Measurements from ENCODE around the gene DEPP1. TPM values are rescaled to one million over a fixed set of nuclear protein-coding genes. Genes with fewer than 3 reads are reported as not detected.

Gene DEPP1
- total and polyA plus RNA-seq, 2 of the 13 experiments (the other 11 are each of a cell fraction or from before 2014, with no cell fraction given): 14.8 to 270 TPM

- peak; percentile 84 for TF ChIP-seq MED1 (CRISPR knock-in tag; IDR thresholded peaks at IDR 0.05)
- peak; percentile 73 for TF ChIP-seq ZC3H13 (CRISPR knock-in tag; IDR thresholded peaks at IDR 0.05)
- TF ChIP-seq ZZZ3 (CRISPR knock-in tag; IDR thresholded peaks at IDR 0.05; ENCODE audit: borderline replicate concordance): peak; percentile 57; the same call in 1 of the 2 replicates
- TF ChIP-seq NFYC (CRISPR knock-in tag; IDR thresholded peaks at IDR 0.05): peak; percentile 59
- peak in 1 of 2 experiments; percentile 36; a peak in 1 of 4 replicates for TF ChIP-seq KLF16 (CRISPR knock-in tag; IDR thresholded peaks at IDR 0.05)
- TF ChIP-seq CBX1 (IDR thresholded peaks at IDR 0.05; ENCODE audit: low read depth): peak; percentile 85
- TF ChIP-seq PAXIP1 (CRISPR knock-in tag; conservative IDR thresholded peaks at IDR 0.05): 0 out of 2 replicates have a peak, but pooled peaks have one; percentile 29
- 0 out of 2 replicates have a peak, but pooled peaks have one; percentile 14 for TF ChIP-seq ZNF335 (CRISPR knock-in tag; IDR thresholded peaks at IDR 0.05)
- TF ChIP-seq ZNF674 (CRISPR knock-in tag; IDR thresholded peaks at IDR 0.05; ENCODE audit: low read depth): no peak; the same call in 1 of the 2 replicates
- TF ChIP-seq CBX5 (CRISPR knock-in tag; IDR thresholded peaks at IDR 0.05; ENCODE audit: borderline replicate concordance): 0 out of 2 replicates have a peak, but pooled peaks have one; percentile 69
- peak; percentile 53; the same call in 1 of the 2 replicates for TF ChIP-seq ZNF543 (CRISPR knock-in tag; IDR thresholded peaks at IDR 0.05)
- no peak for TF ChIP-seq ZNF557 (CRISPR knock-in tag; IDR thresholded peaks at IDR 0.05)
- TF ChIP-seq KDM3A (CRISPR knock-in tag; IDR thresholded peaks at IDR 0.05; ENCODE audit: low read depth): no peak
- no peak for TF ChIP-seq CENPX (CRISPR knock-in tag; IDR thresholded peaks at IDR 0.05)
- no peak; the same call in 1 of the 2 replicates for TF ChIP-seq SIX1 (CRISPR knock-in tag; IDR thresholded peaks at IDR 0.05; ENCODE audit: borderline replicate concordance)
- TF ChIP-seq LCORL (IDR thresholded peaks at IDR 0.05): no peak
- TF ChIP-seq LCORL (CRISPR knock-in tag; IDR thresholded peaks at IDR 0.05): no peak
- peak; percentile 99; the same call in 1 of the 2 replicates for TF ChIP-seq FUBP1 (CRISPR knock-in tag; IDR thresholded peaks at IDR 0.05; ENCODE audit: borderline replicate concordance)
- TF ChIP-seq ZSCAN9 (CRISPR knock-in tag; IDR thresholded peaks at IDR 0.05; ENCODE audit: borderline replicate concordance): peak; percentile 22; the same call in 1 of the 2 replicates
- TF ChIP-seq SNAPC2 (CRISPR knock-in tag; IDR thresholded peaks at IDR 0.05): no peak
- peak; percentile 15; the same call in 1 of the 2 replicates for TF ChIP-seq MYPOP (CRISPR knock-in tag; IDR thresholded peaks at IDR 0.05)
- no peak for TF ChIP-seq MXD1 (CRISPR knock-in tag; IDR thresholded peaks at IDR 0.05)
- TF ChIP-seq ZNF496 (CRISPR knock-in tag; IDR thresholded peaks at IDR 0.05; ENCODE audit: insufficient replicate concordance): no peak
Measured at GRCh38 chr10:44975431-44976331, 2.9 kb downstream of the DEPP1 start (continued).
